GM18858 (cell line): ENCODE results near the gene LARGE1.

Experiments used
- ATAC-seq: cut with Tn5 transposase; IDR thresholded peaks from one replicate; pipeline ENCODE4 v1.9.1; 2021; ENCODE audit not compliant: unreplicated experiment

The LARGE1 gene

GRCh38 chr22:33288078-33288477, 632.2 kb downstream of the LARGE1 start:
- ATAC-seq: no peak

GRCh38 chr22:33275073-33275443, 645.2 kb downstream of the LARGE1 start:
- no peak for ATAC-seq

GRCh38 chr22:33274214-33275072, 645.8 kb downstream of the LARGE1 start:
- ATAC-seq: no peak

DNA sequence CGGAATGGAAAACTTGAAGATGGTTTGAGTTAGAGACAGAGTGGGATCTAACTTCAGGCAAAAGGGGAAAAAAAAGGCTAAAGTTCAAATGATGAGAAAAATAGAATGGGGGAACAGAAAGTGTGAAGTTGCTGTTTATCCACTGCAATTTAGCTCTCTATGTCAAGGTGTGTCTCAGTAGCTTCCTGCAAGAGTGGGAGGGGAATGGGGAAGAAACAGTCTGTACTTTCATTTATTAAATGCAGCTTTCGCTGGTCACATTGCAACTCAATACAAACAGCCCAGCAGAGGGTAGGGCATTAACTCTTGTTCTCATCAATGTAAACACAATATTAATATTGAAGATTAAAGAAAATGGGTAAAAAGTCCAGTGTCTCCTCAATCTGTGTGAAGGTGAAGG, 647.4 kb downstream of the LARGE1 start:
- no peak for ATAC-seq

GRCh38 chr22:33272180-33272579, 648.1 kb downstream of the LARGE1 start:
- peak; percentile 19 for ATAC-seq

GRCh38 chr22:33271390-33272161, 648.7 kb downstream of the LARGE1 start:
- peak; percentile 75 for ATAC-seq

- ATAC-seq: no peak
Observed at GRCh38 chr22:33270596-33270995, 649.7 kb downstream of the LARGE1 start.

GRCh38 chr22:33261699-33262098, 658.6 kb downstream of the LARGE1 start:
- ATAC-seq: no peak

DNA sequence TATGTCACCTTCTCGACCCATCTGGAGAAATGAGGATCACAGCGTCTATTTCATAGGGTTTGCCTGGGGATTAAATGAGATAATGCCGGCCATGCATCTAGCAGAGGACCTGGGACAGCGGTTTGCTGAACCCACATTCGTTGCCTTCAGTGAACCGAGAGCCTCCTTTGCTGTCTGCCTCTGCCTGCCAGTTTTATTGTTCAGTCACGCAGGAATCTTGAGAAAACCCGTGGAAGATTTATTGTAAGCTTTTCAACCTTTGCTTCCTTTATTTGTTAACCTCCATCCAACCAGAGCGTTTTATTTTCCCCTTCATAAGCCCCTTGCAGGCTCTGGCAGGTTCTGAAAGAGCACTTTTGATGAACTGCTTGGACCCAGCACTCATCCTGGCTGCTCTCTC, 659.8 kb downstream of the LARGE1 start:
- no peak for ATAC-seq

- ATAC-seq: no peak
Observed at GRCh38 chr22:33255791-33256190, 664.5 kb downstream of the LARGE1 start.

DNA sequence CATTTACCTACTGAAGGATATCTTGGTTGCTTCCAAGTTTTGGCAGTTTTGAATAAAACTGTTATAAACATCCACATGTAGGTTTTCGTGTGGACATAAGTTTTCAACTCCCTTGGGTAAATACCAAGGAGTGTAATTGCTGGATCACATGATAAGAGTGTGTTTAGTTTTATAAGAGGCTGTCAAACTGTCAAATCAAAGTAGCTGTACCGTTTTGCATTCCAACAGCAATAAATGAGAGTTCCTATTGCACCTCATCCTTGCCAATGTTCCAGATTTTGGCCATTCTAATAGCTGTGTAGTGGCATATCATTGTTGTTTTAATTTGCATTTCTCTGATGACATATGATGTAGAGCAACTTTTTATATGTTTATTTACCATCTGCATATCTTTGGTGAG, 671.3 kb downstream of the LARGE1 start:
- ATAC-seq: no peak

DNA sequence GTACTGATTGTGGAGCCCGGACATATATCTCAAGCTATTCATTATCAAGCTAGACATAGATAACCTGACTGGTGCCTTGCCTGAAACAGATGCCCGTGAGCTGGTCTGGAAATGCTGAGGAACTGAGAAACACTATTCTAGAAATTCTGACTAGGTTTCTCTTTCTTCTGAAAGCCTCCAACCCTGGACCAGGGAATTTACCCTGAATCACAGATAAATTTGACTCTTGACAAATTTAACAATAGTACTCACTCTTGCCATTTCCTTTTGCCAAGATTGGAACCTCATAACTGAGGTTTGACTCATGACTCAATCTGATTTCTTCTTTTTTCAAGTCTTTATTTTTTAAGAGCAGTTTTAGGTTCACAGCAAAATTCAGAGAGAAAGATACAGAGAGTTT, 672.5 kb downstream of the LARGE1 start:
- ATAC-seq: peak; percentile 53

DNA sequence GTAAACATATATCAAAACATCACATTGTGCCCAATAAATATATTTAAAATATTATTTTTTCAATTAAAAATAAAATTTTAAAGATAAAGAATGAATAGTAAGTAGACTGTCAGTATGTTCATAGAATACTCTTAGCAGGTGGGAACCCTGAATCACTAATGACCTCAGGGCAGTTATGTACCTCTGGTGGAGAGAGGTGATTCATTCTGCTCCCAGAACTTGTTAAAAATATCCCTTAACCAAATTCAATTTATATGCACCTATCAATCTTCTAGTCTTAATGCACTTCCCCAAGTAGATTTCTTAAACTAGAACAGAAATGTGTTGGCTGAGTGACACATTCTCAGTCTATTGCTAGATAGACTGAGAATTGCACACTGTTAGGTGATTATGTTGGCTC, 678.2 kb downstream of the LARGE1 start:
- ATAC-seq: no peak

- ATAC-seq: no peak
Observed at GRCh38 chr22:33240888-33241475, 679.3 kb downstream of the LARGE1 start.

GRCh38 chr22:33232071-33232470, 688.2 kb downstream of the LARGE1 start:
- no peak for ATAC-seq

GRCh38 chr22:33227791-33228190, 692.5 kb downstream of the LARGE1 start:
- ATAC-seq: no peak

DNA sequence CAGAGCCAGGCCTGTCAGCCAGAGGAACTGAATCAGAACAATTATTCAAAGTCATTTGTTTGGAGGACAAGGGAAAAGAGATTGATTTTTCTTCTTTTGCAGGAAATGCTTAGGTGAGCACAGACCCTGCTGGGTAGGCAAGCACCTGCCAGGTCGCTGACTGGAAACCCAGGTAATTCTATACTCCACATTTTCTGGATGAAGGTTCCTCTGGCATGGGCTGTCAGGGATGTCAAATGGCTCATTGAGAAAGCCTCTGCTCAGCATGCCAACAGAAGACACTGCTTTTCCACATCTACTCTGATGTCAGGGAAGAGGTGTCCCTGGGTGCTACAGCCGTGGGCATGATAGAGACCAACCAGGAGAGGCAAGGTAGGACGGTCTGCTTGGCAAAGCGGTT, 695.4 kb downstream of the LARGE1 start:
- ATAC-seq: no peak
